DMS 273 (cell line): ENCODE data around the gene DNAH2.

Source experiments
- DNase-seq: peaks from one replicate; lab custom pipeline; 2025; ENCODE audit not compliant: unreplicated experiment; lab: John Stamatoyannopoulos, UW

Gene DNAH2

DNA sequence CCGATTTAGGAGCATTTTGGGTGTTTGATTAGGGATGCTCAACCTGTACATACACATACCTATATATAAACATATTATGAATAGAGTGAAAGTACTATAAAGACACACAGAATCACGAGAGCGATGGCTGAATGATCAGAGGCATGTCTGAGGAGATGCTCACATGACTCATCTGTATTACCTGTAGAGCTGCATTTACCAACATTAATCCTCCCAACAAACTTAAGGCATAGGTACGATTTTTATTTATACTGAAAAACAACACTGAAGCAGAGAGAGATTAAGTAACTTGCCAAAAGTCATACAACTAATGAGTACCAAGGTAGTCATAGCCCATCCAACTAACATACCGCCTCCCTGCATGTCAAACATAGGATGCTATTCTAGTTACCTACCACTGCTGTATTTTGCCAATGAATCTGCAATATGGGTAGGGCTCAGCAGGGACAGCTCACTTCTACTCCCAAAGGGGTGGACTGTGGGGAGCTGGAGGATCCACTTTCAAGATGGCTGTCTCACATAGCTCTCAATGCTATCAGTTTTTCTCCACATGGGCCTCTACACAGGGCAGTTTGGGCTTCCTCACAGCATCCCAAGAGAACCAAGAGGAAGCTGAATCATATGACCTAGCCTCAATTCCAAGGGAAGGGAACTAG, 147.6 kb downstream of the DNAH2 start:
- DNase-seq, result no peak

DNA sequence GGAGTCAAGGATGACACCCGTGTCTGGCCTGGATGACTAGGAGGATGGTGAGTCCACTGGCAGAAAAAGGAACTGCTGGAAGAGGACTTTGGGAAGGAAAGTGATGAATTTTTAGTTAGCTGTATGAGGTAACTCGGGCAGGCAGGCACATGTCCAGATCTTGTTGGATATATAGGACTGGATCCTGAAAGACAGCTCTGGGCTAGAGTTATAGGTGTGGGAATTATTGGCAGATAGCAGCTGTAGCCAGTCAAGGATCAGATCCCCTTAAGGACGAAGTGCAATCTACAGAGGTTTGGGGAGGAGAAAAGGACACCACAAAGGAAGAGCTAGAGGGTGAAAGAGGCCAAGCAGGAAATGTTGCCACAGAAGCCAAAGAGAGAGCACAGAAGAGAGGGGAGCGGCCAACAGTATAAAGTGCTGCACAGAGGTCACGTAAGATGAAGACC, 150.4 kb downstream of the DNAH2 start:
- DNase-seq, result no peak

DNA sequence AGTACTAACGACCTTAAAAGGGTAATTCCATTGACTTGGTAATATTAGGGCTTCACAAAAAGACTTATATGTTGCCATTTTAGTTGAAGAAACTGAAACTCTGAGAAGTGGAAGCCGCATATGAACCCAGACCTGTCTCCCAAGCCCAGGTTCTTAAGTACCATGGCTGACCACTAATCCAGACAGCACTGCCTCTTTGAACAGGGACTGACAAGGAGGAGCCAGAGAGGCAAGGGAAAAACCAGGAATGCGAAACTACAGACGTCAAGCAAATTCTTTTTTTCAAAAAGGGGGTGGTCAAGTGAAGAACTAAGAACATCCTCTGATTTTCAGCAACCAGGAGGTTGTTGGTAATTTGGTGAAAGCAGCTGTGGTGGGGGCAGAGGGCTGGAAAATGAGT, 155.5 kb downstream of the DNAH2 start:
- DNase-seq, result no peak

DNA sequence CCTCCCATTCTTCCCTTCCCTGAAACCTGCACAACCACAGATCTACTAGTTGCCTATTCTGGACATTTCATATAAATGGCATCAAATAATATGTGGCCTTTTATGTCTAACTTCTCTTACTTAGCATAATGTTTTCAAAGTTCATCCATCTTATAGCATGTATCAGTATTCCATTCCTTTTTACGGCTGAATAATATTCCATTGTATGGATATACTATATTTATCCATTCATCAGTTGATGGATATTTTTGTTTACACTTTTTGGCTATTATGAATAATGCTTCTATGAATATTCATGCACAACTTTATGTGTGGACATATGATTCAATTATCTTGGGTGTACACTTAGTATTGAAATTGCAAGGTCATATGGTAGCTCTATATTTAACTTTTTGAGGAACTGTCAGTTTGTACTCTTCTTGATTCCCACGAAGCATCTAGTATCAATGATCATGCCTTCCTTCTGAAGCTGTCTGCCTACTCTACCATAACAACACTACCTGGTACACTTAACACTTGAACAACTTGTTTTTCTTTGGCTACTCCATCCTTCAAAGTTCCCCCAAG, 158.3 kb downstream of the DNAH2 start:
- DNase-seq, result no peak

- no peak for DNase-seq
Measured at GRCh38 chr17:7878234-7878633, 160.7 kb downstream of the DNAH2 start.

DNA sequence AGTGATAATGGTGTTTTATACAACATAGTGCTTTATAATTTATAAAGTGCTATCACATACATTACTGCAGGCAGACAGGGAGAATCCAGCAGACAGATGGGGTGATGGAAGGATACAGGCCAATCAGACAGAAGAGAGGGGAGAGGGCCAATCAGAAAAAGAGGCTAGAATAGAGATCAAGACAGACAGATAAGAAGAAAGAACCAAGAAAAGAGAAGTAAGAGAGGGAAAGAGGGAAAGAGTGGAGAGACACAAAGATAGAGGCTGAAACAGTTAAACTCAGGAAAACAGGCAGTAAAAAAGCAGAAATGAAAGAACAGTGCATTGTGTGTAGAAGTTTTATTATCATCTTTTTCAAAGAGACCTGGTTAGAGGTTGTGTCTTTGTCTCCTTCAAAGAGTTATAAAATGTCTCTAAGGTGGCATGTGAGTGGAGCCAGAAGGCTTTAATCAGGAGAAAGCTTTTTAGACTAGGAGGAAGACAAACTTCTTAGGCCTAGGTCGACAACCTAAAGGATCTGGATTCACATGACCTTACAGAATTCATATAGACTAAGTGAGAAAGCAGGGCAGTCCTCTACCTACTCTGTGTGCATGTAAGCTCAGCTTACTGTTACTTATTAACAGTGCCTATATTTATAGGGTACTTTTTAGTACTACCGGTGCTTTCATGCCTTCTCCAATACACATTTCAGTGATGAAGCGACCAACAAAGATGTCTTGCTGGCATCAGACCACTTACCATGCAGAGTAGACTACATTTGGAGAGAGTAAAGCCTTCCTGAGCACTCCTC, 162.7 kb downstream of the DNAH2 start:
- DNase-seq, result peak; percentile 23

DNA sequence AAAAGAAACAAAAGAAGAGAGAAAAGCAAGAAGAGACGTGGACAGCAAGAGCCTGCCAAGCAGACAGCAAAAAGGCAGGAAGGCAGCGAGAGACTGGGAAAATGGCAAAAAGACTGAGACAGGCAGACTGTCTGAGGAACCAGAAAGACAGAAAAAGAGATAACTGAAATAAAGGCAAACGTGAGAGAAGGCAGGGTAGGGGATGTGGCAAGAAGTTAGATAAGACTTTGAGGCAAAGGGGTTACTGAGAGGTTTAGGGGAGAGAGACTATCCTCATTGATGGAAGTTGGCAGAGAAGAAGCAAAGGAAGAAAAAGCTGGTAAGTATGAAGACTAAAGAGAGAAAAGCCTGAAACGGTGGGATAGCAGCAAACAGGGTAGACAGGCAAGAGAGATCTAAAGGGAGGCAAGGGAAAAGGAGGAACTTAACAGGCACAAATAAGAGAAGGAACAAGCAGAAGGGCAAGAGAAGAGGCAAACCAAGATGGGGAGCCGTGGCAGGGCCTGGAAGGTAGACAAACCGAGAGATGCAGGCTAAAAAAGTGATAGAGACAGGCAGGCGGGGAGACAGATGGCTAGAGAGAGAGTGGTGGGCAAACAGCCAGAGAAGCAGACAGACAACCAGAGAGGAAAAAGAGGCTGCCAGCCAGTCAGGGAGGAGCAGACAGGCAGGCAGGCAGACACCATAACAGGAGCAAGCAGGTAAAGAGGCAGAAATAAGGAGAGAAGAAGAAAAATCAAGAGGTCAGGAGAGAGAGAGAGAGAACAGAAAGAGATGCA, 163.9 kb downstream of the DNAH2 start:
- peak; percentile 88 for DNase-seq

GRCh38 chr17:7882068-7882467, 164.5 kb downstream of the DNAH2 start:
- DNase-seq, result no peak

DNA sequence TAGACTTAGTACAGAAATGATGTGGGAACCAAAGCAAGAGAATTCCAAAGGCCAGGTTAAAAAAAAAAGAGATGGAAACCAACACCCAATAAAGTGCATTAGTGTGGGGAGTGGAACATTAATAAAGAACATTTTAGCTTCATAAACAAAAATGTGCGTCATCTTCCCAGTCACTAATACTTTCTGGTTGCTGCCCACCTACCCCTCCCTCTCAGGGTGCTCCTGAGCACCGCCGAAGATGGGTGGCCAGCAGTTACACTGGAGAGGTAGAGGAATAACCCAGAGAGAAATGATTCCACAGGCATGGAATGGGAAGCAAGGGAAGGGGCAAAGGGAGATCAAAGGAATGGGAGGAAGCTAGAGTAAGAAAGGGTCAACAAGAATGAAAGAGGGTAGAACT, 165.1 kb downstream of the DNAH2 start:
- DNase-seq, result no peak
